Right hindlimb (tissue), 1 donor: ENCODE data around the gene UTP20.

Experiments
- DNase-seq: peaks from one replicate; pipeline ENCODE4 v3.0.0-alpha.2; 2018

The UTP20 gene

DNA sequence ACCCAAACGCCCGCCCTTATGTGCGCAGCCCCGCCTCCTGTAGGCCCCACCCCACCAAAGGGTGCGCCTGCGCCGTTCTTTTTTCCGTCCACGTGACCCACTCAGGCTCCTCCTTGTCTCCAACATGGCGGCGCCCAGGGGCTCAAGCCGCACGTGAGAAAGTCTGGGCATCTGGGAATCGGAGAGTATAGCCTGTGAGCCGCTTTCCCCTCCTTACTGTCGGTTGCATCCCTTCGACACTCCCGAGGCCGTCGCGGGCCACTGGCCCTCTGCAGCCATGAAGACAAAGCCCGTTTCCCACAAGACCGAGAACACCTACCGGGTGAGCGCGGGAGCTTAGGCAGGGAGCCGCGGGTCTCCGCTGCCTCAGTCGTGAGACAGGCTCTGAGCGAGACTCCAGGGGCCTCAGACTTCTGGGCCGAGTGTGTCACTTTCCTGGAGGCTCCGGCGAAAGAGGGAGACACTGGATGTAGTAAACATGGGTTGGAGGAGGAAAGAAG lies at the start of gene UTP20:
Gene UTP20 (plus strand): TSS at position 100 of the 500 bp plus-strand sequence. CDS start 178 bp downstream, at position 278.
- peak; percentile 94 for DNase-seq

DNA sequence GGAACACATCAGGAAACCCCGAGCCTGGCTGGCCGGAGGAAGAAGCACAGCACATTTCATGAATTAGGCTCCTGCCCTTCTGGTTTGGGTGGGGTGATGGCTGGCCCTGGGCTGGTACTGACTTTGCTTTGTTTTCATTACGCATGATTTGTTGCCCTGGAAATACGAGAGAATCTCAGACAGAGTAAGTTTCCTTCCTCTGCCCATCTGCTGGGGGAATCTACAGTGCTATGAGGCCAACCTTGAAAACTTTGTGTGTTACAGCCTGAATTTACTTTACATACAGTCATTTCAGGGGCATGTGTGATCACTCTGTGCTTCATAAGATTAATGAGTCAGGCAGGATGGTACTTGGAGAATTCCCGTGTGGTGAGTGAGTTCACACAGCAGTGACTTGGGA lies 49.4 kb upstream of the UTP20 start:
- DNase-seq = no peak

DNA sequence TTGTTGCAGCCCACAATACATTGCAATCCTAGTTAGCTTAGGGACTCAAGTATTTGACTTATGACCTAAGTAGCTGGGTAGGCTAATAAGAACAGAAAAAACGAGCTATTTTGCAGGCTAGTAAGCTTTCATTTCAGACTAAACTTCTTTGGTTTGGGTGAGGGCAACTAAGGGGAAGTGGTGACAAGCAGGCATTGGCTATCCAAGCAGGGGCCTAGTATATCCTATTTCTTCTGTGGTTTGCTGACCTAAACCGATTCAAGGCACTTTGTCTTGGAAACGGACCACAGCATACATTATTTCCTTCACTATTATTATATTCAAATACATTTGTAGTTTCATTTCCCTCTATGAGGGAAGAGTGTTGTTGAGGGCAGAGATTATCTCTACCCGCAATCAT lies 48.3 kb upstream of the UTP20 start:
- no peak for DNase-seq

DNA sequence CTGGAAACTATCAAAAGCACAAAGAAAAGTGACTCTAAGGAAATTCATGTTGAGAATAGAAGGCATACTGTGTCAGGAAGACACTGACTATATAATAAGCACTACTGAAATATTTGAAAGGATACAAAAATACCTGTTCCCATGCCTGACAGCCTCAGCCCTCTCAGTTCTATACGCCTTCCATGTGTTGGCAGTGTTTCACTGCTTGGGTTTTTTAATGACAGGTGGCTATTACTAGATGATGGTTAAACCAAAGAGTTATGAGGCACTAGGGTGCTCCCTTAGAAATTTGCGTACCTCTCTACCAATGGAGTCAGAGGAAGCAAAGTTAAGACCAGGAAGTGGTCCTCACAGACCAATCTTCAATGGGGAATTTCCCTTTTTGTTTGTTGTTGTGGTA lies 44.2 kb upstream of the UTP20 start:
- DNase-seq = no peak

DNA sequence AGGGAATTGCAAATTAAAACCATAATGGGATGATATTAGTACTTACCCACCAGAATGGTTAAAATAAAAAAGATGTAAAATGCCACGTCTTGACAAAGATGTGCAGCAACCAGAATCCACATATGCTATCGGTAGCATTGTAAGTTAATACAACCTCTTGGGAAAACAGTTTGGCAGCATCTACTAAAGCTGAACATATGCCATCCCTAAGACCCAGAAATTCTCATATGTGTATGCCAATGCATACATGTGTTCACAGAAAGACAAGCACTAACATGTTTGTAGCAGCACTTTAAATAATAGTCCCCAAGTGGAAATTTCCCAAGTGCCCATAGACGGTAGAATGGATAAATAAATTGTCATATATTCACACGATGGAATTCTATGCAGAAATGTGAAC lies 41.6 kb upstream of the UTP20 start:
- DNase-seq = no peak

DNA sequence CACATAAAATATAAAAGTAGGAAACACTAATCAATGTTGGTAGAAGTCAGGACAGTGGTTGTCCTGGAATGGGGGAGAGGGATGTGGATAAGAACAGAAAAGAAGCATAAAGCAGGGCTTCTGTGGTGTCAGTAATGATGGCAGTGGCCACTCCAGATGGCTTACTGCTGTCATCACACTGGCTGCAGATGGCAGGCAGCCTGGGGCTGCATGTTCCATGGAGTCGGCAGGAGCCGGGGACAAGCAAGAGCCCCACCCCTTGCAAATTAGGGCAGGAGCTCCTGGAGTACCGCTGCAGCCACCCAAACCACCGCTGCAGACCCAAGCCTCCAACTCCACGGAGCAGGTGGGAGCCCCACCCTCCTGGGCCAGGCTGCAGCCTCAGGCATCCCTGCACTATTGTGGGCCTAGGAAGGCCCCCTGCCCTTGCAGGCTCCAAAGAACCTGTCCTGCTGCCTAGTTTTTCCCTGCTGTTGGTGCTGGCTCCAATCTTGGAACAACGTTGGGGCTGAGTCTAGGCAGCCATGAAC lies 41.0 kb upstream of the UTP20 start:
- DNase-seq = no peak

DNA sequence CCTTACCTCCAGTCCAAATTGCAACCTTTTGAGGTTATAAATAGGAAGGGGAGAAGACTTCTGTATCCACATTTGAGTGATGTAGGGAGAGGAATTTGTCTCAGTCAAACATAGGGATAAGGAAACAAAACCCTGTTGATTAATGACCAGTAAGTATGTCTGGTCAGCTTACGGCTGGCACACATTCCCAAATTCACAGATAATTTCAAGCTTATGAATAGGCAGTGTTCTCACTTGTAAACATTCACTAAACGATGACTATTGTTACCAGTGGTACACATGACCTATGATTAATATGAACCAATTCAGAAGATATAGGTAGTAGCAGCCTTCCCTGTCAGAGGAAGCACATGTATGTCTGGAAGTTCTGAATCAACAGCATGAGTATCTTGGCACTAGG lies 36.8 kb upstream of the UTP20 start:
- DNase-seq = no peak

DNA sequence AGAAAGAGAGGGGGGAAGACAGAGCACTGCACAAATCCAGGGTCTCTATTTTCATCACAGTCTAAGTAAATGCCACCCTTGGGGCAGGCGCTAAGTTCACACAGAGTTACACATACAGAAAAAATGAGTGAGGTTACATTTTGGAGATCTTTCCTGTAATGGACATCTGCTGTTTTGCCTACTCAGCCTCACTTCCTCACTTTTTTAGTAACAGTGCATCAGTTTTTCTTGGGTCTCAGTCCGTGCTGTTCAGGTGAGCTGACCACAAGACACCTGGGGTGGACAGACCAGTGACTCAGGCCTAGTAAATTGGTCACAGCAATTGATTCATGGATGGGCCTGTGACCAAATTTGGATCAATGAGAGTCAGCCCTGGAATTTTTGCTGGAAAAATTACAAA lies 36.3 kb upstream of the UTP20 start:
- no peak for DNase-seq

DNA sequence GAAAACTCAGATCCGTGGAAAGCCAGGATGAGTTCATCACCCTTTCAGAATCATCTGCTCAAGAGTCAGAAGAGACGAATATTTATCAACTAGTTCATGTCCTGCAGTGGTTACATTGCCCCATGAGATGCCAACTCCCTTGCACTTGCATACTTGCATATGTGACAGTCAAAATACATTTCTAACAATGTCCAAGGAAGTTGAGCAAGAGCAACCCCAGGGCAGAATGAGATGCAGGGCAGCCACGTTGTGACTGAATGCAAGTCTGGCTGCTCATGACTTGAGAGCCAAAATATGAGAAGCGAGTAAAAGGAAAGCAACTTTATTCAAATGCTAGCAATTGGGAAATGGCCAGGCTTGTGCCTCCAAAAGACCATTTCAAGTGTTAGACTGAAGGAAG lies 23.6 kb upstream of the UTP20 start:
- DNase-seq = no peak

DNA sequence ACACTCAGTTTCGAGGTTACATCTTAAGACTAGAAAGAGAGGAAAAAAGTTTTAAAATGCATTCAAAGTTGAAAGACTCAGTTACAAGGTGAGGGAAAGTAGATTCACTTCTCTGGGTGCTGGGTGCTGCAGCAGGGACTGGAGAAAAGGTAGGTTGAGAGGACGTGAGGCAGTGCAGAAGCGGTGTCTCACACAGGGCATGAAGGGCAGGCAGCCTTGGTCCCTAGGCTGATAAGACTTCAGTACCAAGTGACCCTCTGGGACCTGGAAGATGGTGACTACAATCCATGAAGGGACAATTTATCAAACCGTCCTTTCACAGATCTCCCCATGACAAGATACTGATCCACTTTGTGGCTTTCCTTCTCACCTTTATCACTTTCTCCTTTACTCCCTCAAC lies 22.5 kb upstream of the UTP20 start:
- DNase-seq = no peak

DNA sequence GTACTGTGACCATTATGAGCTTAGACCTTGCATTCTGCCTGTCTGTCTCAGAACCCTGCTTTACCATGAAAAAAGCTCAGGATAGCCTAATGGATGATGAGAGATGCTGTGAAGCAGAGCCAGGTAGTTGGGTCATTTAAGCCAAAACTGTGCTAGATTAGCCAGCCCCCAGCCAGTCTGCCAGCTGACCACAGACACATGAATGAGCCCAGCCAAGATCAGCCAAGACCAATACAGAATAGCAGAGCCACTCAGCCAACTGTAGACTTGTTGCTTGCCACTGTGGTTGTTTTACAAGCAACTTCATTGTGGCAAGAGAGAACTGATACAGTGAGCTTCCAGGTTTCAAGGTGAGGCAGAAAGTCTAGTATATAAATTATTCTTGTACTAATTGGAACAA lies 12.8 kb upstream of the UTP20 start:
- no peak for DNase-seq

DNA sequence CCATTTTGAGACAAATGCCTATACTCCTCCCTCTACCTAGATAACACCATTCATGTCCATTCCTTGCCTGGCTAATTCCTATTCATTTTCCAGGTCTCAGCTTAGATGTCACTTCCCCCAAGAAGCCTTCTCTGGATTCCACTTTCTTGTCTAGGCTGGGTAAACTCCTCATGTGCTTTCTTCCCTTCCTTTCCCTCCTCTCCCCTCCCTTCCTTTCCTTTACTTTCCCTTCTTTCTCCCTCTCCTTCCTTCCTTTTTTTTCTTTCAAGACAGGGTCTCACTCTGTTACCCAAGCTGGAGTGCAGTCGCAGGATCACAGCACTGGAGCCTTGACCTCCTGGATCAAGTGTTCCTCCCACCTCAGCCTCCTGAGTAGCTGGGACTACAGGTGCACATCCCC lies 3.5 kb upstream of the UTP20 start:
- no peak for DNase-seq

DNA sequence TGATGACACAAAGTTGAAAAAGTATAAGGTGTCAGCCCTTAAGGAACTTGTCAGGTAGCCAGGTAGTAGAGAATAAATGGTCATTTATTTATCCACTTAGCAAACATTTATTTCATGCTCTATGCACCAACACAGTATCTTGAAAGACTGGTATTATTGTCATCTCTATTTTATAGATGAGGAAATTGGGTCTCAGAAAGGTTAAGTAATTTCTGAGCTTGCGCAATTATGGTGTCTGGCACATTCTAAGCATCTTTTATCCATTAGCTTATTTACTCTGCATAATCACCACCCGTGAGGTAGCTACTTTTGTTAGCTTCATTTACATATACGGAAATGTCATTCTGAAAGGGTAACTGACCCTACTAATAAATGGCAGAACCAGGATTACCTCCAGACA lies 2.5 kb upstream of the UTP20 start:
- no peak for DNase-seq

DNA sequence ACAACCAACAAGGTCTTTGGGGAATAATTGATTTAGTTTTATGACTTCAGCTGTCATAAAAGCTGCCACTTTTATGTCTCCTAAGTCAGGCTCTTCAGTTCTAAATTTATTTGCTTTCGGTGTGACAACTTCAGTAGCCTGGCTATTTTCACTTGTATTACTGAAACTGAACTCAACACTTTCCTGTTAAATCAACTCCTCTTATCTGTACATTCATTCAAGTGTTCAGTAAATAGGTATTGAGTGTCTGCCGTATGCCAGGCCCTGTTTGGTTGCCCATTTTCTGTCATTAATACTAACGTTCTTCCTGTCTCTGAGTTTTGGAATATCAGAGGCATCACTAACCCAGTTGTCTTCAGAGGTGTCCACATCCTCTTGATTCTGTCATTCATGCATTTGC lies 7.5 kb downstream of the UTP20 start:
- DNase-seq = no peak

DNA sequence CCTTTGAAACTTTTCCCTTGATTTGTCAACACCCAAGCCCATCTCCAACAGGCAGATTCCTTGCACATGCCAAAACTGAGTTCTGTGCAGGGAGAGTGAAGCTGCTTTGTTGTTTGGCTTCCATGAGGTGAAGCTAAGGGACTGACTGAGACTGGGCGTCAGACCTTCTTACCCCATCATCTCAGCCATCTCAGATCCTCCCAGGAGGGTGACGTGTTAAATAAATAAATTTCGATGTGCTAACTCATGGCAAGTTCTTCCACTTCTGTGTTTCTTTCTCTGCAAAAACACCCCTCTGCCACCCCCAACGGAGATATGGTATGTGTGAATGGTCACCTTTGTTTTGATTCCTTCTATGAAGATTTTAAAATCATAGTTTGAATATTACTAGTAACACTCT lies 17.8 kb downstream of the UTP20 start:
- no peak for DNase-seq

DNA sequence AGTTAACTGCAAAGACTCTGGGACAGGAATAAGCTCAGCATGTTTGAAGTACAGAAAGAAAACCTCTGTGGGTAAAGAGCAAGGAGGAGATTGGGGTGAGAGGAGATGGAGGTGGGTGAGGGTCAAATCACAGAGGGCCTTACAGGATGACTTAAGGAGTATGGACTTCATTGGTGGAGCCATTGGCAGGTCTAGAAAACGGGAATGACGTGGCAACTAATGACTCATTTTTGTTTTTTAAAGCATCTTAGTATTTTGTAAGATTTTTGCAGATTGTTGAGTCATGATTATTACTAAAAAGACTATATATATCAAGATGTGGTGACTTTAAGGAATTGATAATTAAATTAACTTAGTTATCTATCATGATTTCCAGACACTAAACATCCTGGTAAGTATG lies 18.5 kb downstream of the UTP20 start:
- DNase-seq = no peak

DNA sequence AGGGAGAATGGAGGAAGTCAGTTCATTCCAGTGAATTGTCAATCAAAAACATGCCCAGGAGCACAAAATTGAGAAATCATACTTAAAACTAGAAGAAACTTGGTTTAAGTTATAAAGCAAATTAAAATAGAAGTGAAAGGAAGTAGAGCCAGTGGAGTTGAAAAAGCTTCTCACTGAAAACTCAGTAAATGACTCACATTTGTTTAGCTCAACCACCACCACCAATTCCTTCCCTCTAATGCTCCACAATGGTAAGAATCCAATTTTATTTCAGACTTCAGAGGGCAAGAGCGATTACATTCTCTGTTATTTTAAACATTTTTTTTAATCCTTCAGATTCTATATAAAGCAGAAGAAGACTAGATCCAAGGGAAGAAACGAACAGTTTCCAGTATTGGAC lies 19.4 kb downstream of the UTP20 start:
- DNase-seq = no peak

DNA sequence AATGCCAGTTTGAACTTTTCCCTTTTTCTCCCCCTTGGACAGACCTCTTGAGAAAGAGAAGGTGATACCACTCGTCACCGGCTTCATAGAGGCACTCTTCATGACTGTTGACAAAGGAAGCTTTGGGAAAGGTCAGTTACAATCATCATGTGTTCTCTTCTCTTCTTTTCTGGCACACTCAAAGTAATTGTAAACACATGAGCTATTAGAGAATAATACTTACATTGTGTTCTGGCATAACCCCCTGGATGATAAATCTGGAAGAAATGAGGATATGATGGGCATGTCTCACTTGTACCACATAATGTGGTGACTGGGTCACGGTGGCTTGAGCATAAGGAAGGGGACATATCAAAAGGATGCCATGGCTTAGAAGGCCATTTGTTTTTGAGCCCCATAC lies 20.0 kb downstream of the UTP20 start:
- no peak for DNase-seq

DNA sequence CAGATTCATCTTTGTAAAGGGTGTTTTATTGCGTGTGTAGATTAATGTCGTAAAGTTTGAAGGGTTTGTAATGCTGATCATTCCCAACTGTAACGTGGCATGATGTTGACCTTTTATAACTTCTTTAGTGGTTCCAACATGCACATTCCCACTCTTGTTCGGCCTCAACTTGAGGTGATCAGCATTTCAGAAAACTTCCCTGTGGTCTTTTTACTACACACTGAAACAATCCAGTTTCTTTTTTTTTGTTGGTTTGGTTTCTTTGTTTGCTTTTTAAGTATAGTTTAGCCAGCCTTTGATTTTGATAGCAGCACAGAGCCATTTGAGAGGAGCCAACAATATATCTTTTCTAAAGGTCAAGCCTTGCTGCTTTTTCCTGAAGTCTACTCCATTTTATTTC lies 22.8 kb downstream of the UTP20 start:
- no peak for DNase-seq

DNA sequence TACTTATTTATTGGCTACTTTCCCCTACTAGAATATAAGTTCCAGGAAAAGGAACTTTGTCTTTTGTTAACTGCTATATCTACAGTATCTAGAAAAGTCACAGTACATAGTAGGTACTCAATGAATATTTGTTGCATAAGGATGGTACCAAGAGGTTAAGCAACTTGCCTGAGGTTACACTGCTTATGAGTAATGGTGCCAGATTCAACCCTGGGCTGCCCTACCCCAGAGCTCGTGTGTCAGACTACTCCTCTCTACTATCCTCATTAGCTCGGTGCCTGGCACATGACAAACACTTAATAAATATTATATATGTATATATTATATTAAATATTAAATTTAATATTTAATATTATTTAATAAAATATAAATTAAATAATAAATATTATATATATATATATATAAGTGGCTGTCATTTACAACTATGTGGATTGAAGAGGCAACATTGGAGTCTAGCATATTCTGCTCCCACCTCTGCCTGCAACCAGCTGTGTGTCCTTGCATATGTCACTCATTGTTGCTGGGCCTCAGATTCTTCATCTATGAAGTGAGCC lies 25.4 kb downstream of the UTP20 start:
- DNase-seq = no peak

DNA sequence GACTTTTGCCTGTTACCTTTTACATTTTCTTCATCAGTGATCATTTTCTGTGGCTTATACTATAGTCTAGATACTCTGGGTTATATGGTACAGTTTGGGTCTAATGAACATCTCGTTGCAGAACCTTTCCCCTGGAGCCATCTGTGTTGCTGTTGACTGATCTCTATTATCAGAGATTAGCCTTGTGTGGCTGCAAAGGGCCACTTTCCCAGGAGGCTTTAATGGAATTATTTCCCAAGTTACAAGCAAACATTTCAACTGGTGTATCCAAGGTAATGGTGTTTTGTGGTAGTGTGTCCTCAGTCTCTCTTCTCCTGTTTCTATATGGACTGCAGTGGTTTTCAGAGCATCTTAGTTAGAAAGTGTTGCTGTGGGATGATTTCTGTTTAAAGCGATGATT lies 25.9 kb downstream of the UTP20 start:
- no peak for DNase-seq

DNA sequence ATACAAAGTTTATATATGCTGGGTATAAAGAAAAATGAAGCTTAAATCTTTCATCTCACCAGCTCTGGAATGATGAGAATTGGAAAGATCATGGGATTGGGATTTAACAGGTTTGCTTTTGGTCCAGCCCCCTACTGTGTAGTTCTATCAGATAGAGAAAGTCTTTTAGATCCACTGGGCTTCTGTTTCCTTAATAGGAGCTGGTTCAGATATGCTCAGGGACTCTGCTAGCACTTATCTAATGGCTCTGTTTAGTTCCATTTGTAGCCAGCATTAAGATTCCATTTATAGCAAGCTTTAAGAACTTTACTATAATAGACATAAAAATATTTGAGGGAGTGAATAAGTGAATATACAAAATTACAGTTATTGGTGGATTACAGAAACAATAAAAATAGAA lies 42.6 kb downstream of the UTP20 start:
- no peak for DNase-seq

DNA sequence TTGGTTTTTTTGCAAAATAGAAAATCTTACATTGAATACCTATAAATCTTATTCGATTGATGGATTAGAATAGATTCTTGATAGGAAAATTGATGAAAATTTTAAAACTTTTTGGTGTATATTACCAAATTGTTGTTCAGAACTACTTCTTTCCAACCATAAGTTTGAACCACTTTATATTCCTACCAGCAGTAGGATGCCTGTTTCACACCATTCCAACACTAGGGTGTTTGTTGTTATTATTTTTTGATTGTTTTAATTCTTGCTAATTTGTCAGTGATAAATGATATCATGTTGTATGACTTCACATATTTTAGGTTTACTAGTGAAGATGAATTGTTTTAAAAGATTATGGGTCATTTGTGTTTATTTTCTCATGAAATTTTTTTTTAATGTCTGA lies 43.4 kb downstream of the UTP20 start:
- no peak for DNase-seq

DNA sequence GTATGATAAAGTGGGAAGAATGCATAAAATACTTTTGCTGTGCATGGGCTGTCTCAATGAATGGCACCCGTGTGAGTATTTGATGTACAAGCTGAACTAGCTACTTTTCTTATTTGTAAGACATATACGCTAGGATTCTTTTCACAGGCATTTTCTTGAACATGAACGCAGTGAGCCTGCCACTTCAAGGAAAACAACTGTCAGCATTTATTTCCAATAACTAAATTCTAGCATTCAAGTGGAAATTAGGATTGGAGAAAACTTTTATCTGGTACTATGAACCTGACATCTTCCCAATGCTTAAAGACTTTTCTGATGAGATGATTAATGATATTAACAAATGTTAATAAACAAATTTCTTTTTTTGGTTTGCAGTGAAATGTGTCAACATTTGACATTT lies 45.7 kb downstream of the UTP20 start:
- DNase-seq = no peak

DNA sequence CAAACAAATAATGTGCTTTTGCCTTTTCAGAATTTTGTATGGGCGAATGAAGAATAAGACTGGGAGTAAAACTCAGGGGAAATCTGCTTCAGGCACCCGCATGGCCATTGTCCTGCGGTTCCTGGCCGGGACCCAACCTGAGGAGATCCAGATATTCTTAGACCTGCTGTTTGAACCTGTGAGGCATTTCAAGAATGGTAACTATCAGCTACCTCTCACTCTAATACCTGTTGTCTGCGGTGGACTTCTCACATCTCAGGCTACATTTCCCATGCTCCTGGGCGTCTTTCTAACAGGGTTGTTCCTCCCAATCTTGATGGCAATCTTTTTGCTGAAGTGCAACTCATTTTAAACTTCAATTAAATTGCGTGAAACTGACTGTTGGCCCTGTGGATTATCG lies 47.1 kb downstream of the UTP20 start:
- no peak for DNase-seq

DNA sequence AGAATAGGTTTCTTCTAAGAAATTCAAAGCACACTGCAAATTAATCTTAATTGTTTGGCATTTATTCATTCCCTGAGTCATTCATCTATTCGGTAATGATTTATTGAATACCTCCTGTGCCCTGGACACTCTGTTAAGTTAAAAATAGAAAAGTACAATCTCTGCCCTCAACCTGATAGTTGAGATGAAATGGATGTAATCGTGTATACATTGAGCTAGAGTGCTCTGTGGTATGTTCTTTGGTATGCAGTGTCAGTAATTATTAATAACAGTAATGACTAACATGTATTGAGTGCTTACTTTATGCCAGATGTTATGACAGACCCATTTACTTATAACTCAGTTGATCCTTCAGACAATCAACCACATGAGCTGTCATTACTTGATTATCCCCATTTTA lies 47.6 kb downstream of the UTP20 start:
- no peak for DNase-seq
